ENCODE results near the gene RAPGEF4. TPM values are rescaled to one million over a fixed set of nuclear protein-coding genes. Genes with fewer than 3 reads are reported as not detected.

Gene RAPGEF4
- total and polyA plus RNA-seq, 2 of the 13 experiments (the other 11 are each of a cell fraction or from before 2014, with no cell fraction given) = 0.78 to 0.91 TPM

GRCh38 chr2:172726172-172726735, 9.4 kb upstream of the RAPGEF4 start (continued):
- TF ChIP-seq ZGPAT (CRISPR knock-in tag; IDR thresholded peaks at IDR 0.05) = peak; percentile 81
- peak; percentile 42; the same call in 1 of the 2 replicates for TF ChIP-seq MAX (IDR thresholded peaks at IDR 0.05)
- TF ChIP-seq ZFX (CRISPR knock-in tag; IDR thresholded peaks at IDR 0.05; ENCODE audit: low read depth) = peak; percentile 71; the same call in 1 of the 2 replicates
- TF ChIP-seq IRF9 (CRISPR knock-in tag; IDR thresholded peaks at IDR 0.05; ENCODE audit: borderline replicate concordance) = 0 out of 2 replicates have a peak, but pooled peaks have one; percentile 31
- peak; percentile 12; the same call in 1 of the 2 replicates for TF ChIP-seq BCL6 (CRISPR knock-in tag; IDR thresholded peaks at IDR 0.05)
- peak; percentile 71 to 99; a peak in 3 of 4 replicates for TF ChIP-seq ATF4 (CRISPR knock-in tag; IDR thresholded peaks at IDR 0.05)
- peak; percentile 74 for TF ChIP-seq KDM4B (CRISPR knock-in tag; IDR thresholded peaks at IDR 0.05)
- TF ChIP-seq REXO4 (CRISPR knock-in tag; IDR thresholded peaks at IDR 0.05; ENCODE audit: borderline replicate concordance) = no peak
- no peak for TF ChIP-seq CERS6 (CRISPR knock-in tag; IDR thresholded peaks at IDR 0.05)
- TF ChIP-seq RARA (CRISPR knock-in tag; IDR thresholded peaks at IDR 0.05) = peak; percentile 71
- peak; percentile 79; the same call in 1 of the 2 replicates for TF ChIP-seq ZNF44 (CRISPR knock-in tag; IDR thresholded peaks at IDR 0.05)
- peak; percentile 74; the same call in 1 of the 2 replicates for TF ChIP-seq MIER2 (CRISPR knock-in tag; IDR thresholded peaks at IDR 0.05)
- TF ChIP-seq ATF7 (IDR thresholded peaks at IDR 0.05) = peak; percentile 52
- no peak for TF ChIP-seq ATF7 (CRISPR knock-in tag; IDR thresholded peaks at IDR 0.05)
- TF ChIP-seq ZNF607 (CRISPR knock-in tag; IDR thresholded peaks at IDR 0.05; ENCODE audit: borderline replicate concordance) = peak; percentile 83
- no peak for TF ChIP-seq ZNF432 (CRISPR knock-in tag; IDR thresholded peaks at IDR 0.05; ENCODE audit: borderline replicate concordance)
- no peak for TF ChIP-seq ZBTB20 (CRISPR knock-in tag; IDR thresholded peaks at IDR 0.05; ENCODE audit: borderline replicate concordance, low read depth)
- TF ChIP-seq ZNF557 (CRISPR knock-in tag; IDR thresholded peaks at IDR 0.05) = 0 out of 2 replicates have a peak, but pooled peaks have one; percentile 61

Measured in HepG2 (cell line).